HepG2 (cell line): ENCODE data around the gene MXRA8. TPM values are rescaled to one million over a fixed set of nuclear protein-coding genes. Genes with fewer than 3 reads are reported as not detected.
A peak's percentile ranks its signal among the peaks of the same experiment; 100 is the strongest.

ENCODE experiments used
- EZH2 ChIP-seq: conservative IDR thresholded peaks from 2 replicates; pipeline ENCODE4 v1.6.1; 2012; ENCODE audit warnings: mild to moderate bottlenecking, low read depth, low read length, moderate library complexity
- GATAD1 ChIP-seq: IDR thresholded peaks from 2 replicates; pipeline ENCODE4 v1.6.1; 2016; ENCODE audit warnings: missing genetic modification reagents, missing compliant biosample characterization
- RXRA ChIP-seq: sonication (generic); formaldehyde crosslinking; IDR thresholded peaks from 2 replicates; pipeline ENCODE4 v1.5.1; 2020; ENCODE audit warnings: missing genetic modification reagents
- ZFP36 ChIP-seq: fragments of 150-350 bp; IDR thresholded peaks from 2 replicates; pipeline ENCODE4 v1.6.1; 2018; ENCODE audit warnings: borderline replicate concordance, low read length, low read depth; ENCODE audit not compliant: partially characterized antibody
- ZNF17 ChIP-seq: sonication (generic); formaldehyde crosslinking; IDR thresholded peaks from 2 replicates; pipeline ENCODE4 v1.5.0; 2020; ENCODE audit warnings: mild to moderate bottlenecking, missing genetic modification reagents
- ZNF234 ChIP-seq: sonication (generic); formaldehyde crosslinking; conservative IDR thresholded peaks from 2 replicates; pipeline ENCODE4 v1.5.1; 2020; ENCODE audit warnings: mild to moderate bottlenecking, missing genetic modification reagents
- polyA plus RNA-seq, 8 experiments: library from polyadenylated mRNA; depleted of rRNA in 3 of 8; stranded (reverse) in 7 of 8; unstranded in 1 of 8; fragments of >200 nt; fragmentation: Illumina TruSeq in 4 of 8; extraction: Trizol in 4 of 8; gene quantifications; 2 replicates each; pipeline versions ENCODE4 v1.2.1 to v1.2.3, GENCODE V29; 2011 to 2016; ENCODE audit warnings: low read depth in 4 of 8, missing spikeins in 1 of 8, mixed read lengths in 1 of 8; ENCODE audit not compliant: insufficient read depth in 1 of 8
- total RNA-seq, 5 experiments: library from RNA; depleted of rRNA; stranded (reverse); fragments of >200 nt; fragmentation: Illumina TruSeq; extraction: Trizol; gene quantifications; 2 replicates each; pipeline ENCODE4 v1.2.3, GENCODE V29; 2016; ENCODE audit warnings: low read depth in 1 of 5
- TF ChIP-seq, protein P1 (sequence below): sonication (generic); formaldehyde crosslinking; IDR thresholded peaks from 2 replicates; pipeline ENCODE4 v1.4.0; 2020; ENCODE audit warnings: mild to moderate bottlenecking, low read depth, missing genetic modification reagents
- TF ChIP-seq, protein P2 (sequence below): sonication (generic); formaldehyde crosslinking; IDR thresholded peaks from 2 replicates; pipeline ENCODE4 v1.9.0; 2021; ENCODE audit warnings: missing genetic modification reagents, borderline replicate concordance
- TF ChIP-seq, protein P3 (sequence below): sonication (generic); formaldehyde crosslinking; IDR thresholded peaks from 2 replicates; pipeline ENCODE4 v1.4.0; 2020; ENCODE audit warnings: missing genetic modification reagents, borderline replicate concordance
- TF ChIP-seq, protein P4 (sequence below): sonication (generic); formaldehyde crosslinking; IDR thresholded peaks from 2 replicates; pipeline ENCODE4 v1.4.0; 2020; ENCODE audit warnings: missing genetic modification reagents
- TF ChIP-seq, protein P5 (sequence below): sonication (generic); formaldehyde crosslinking; IDR thresholded peaks from 2 replicates; pipeline ENCODE4 v1.8.0; 2022; ENCODE audit warnings: low read depth, missing genetic modification reagents
- TF ChIP-seq, protein P6 (sequence below): sonication (generic); formaldehyde crosslinking; IDR thresholded peaks from 2 replicates; pipeline ENCODE4 v1.8.1; 2023; ENCODE audit warnings: missing genetic modification reagents, mild to moderate bottlenecking, borderline replicate concordance

Gene MXRA8
- total and polyA plus RNA-seq, 2 of the 13 experiments (the other 11 are each of a cell fraction or from before 2014, with no cell fraction given) = 19.8 to 44.8 TPM

DNA sequence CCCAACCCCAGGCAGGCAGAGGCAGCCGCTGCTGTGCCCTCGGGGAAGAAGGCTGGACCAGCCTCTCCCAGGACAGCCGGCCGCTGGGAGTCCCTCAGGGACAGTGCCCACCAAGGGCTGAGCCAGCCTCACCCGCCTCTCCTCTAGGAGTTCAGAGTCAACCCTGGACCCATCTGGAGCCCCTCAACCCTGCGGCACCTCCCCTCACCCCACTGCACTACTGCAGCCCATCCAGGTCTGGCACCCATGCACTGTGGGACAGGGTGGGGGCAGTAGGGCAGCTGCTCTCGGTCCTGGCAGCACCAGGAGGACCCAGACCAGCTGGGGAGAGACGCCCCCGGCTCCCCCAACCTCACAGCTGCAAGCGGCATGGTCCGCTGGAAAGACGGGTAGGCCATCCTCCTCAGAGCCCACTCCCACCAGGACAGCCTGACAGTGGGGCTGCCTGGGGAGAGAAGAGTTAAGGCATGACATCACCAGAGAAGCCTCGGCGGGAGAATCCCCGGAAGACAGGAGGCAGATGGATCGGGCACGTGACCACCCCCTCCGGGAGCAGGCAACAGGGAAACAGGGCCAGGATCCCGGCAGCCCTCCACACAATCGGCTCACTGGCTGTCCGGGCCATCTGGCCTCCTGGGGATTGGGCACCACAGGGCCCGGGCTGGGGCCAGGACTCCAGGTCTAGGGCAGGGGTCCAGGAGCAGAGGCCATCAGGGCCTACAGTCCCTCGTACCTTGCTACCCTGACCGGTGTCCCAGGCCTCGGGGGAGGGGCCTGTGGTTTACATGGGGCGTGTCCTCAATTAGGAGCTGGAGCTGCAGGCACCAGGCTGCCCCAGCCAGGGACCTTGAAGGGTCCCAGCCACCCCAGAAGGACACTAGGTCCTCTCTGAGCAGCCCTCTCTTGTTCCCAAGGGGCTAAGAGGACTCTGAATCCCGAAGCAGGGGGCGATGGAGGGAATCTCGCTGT lies 53.7 kb downstream of the MXRA8 start (continued):
- TF ChIP-seq, protein P1, sequence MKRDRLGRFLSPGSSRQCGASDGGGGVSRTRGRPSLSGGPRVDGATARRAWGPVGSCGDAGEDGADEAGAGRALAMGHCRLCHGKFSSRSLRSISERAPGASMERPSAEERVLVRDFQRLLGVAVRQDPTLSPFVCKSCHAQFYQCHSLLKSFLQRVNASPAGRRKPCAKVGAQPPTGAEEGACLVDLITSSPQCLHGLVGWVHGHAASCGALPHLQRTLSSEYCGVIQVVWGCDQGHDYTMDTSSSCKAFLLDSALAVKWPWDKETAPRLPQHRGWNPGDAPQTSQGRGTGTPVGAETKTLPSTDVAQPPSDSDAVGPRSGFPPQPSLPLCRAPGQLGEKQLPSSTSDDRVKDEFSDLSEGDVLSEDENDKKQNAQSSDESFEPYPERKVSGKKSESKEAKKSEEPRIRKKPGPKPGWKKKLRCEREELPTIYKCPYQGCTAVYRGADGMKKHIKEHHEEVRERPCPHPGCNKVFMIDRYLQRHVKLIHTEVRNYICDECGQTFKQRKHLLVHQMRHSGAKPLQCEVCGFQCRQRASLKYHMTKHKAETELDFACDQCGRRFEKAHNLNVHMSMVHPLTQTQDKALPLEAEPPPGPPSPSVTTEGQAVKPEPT (CRISPR knock-in tag) = peak; percentile 43; the same call in 1 of the 2 replicates
- no peak for TF ChIP-seq GATAD1
- TF ChIP-seq ZNF17 (CRISPR knock-in tag) = no peak
- TF ChIP-seq, protein P2, sequence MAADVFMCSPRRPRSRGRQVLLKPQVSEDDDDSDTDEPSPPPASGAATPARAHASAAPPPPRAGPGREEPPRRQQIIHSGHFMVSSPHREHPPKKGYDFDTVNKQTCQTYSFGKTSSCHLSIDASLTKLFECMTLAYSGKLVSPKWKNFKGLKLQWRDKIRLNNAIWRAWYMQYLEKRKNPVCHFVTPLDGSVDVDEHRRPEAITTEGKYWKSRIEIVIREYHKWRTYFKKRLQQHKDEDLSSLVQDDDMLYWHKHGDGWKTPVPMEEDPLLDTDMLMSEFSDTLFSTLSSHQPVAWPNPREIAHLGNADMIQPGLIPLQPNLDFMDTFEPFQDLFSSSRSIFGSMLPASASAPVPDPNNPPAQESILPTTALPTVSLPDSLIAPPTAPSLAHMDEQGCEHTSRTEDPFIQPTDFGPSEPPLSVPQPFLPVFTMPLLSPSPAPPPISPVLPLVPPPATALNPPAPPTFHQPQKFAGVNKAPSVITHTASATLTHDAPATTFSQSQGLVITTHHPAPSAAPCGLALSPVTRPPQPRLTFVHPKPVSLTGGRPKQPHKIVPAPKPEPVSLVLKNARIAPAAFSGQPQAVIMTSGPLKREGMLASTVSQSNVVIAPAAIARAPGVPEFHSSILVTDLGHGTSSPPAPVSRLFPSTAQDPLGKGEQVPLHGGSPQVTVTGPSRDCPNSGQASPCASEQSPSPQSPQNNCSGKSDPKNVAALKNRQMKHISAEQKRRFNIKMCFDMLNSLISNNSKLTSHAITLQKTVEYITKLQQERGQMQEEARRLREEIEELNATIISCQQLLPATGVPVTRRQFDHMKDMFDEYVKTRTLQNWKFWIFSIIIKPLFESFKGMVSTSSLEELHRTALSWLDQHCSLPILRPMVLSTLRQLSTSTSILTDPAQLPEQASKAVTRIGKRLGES (CRISPR knock-in tag) = no peak
- TF ChIP-seq, protein P3, sequence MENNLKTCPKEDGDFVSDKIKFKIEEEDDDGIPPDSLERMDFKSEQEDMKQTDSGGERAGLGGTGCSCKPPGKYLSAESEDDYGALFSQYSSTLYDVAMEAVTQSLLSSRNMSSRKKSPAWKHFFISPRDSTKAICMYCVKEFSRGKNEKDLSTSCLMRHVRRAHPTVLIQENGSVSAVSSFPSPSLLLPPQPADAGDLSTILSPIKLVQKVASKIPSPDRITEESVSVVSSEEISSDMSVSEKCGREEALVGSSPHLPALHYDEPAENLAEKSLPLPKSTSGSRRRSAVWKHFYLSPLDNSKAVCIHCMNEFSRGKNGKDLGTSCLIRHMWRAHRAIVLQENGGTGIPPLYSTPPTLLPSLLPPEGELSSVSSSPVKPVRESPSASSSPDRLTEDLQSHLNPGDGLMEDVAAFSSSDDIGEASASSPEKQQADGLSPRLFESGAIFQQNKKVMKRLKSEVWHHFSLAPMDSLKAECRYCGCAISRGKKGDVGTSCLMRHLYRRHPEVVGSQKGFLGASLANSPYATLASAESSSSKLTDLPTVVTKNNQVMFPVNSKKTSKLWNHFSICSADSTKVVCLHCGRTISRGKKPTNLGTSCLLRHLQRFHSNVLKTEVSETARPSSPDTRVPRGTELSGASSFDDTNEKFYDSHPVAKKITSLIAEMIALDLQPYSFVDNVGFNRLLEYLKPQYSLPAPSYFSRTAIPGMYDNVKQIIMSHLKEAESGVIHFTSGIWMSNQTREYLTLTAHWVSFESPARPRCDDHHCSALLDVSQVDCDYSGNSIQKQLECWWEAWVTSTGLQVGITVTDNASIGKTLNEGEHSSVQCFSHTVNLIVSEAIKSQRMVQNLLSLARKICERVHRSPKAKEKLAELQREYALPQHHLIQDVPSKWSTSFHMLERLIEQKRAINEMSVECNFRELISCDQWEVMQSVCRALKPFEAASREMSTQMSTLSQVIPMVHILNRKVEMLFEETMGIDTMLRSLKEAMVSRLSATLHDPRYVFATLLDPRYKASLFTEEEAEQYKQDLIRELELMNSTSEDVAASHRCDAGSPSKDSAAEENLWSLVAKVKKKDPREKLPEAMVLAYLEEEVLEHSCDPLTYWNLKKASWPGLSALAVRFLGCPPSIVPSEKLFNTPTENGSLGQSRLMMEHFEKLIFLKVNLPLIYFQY (CRISPR knock-in tag) = 0 out of 2 replicates have a peak, but pooled peaks have one; percentile 39
- TF ChIP-seq, protein P4, sequence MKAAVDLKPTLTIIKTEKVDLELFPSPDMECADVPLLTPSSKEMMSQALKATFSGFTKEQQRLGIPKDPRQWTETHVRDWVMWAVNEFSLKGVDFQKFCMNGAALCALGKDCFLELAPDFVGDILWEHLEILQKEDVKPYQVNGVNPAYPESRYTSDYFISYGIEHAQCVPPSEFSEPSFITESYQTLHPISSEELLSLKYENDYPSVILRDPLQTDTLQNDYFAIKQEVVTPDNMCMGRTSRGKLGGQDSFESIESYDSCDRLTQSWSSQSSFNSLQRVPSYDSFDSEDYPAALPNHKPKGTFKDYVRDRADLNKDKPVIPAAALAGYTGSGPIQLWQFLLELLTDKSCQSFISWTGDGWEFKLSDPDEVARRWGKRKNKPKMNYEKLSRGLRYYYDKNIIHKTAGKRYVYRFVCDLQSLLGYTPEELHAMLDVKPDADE (CRISPR knock-in tag) = no peak
- TF ChIP-seq EZH2 = no peak
- TF ChIP-seq RXRA (CRISPR knock-in tag) = 0 out of 2 replicates have a peak, but pooled peaks have one; percentile 5
- TF ChIP-seq ZFP36 = no peak
- TF ChIP-seq, protein P5, sequence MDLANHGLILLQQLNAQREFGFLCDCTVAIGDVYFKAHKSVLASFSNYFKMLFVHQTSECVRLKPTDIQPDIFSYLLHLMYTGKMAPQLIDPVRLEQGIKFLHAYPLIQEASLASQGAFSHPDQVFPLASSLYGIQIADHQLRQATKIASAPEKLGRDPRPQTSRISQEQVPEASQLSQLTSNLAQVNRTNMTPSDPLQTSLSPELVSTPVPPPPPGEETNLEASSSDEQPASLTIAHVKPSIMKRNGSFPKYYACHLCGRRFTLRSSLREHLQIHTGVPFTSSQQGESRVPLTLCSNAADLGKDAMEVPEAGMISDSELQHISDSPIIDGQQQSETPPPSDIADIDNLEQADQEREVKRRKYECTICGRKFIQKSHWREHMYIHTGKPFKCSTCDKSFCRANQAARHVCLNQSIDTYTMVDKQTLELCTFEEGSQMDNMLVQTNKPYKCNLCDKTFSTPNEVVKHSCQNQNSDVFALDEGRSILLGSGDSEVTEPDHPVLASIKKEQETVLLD (CRISPR knock-in tag) = 0 out of 2 replicates have a peak, but pooled peaks have one; percentile 34
- TF ChIP-seq, protein P6, sequence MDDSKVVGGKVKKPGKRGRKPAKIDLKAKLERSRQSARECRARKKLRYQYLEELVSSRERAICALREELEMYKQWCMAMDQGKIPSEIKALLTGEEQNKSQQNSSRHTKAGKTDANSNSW (CRISPR knock-in tag) = no peak
- no peak for TF ChIP-seq ZNF234 (CRISPR knock-in tag)
